H9 (cell line): ENCODE measurements around the gene GLB1L2. TPM values are rescaled to one million over a fixed set of nuclear protein-coding genes. Genes with fewer than 3 reads are reported as not detected.
A peak's percentile ranks its signal among the peaks of the same experiment; 100 is the strongest.

Experiments used
- DNase-seq: peaks from one replicate; pipeline ENCODE4 v3.0.0-alpha.2; 2017
- H2AFZ ChIP-seq: one replicate; pipeline ENCODE4 v1.6.1; 2013; ENCODE audit warnings: mild to moderate bottlenecking, low read length, control low read depth, moderate library complexity
- H2AK5ac ChIP-seq: 2 replicates; pipeline ENCODE4 v1.6.1; 2013; ENCODE audit warnings: low read length, control low read depth, mixed read lengths; ENCODE audit not compliant: insufficient read length
- H2BK120ac ChIP-seq: one replicate; pipeline ENCODE4 v1.6.1; 2013; ENCODE audit warnings: low read depth, mild to moderate bottlenecking, low read length, control low read depth, inconsistent platforms; ENCODE audit not compliant: poor library complexity, severe bottlenecking
- H2BK12ac ChIP-seq: 2 replicates; pipeline ENCODE4 v1.6.1; 2013; ENCODE audit warnings: low read length, control low read depth, mixed read lengths, low read depth; ENCODE audit not compliant: insufficient read length
- H2BK15ac ChIP-seq: 2 replicates; pipeline ENCODE4 v1.6.1; 2013; ENCODE audit warnings: low read depth, low read length, control low read depth
- H2BK20ac ChIP-seq: one replicate; pipeline ENCODE4 v1.6.1; 2013; ENCODE audit warnings: low read depth, mild to moderate bottlenecking, low read length, control low read depth, inconsistent platforms; ENCODE audit not compliant: poor library complexity, severe bottlenecking
- H2BK5ac ChIP-seq: 2 replicates; pipeline ENCODE4 v1.6.1; 2013; ENCODE audit warnings: low read length, control low read depth, mixed read lengths; ENCODE audit not compliant: insufficient read length
- H3K14ac ChIP-seq: 2 replicates; pipeline ENCODE4 v1.6.1; 2013; ENCODE audit warnings: low read length, control low read depth; ENCODE audit not compliant: insufficient read depth
- H3K18ac ChIP-seq: 2 replicates; pipeline ENCODE4 v1.6.1; 2013; ENCODE audit warnings: low read depth, mild to moderate bottlenecking, mixed read lengths, low read length, control low read depth; ENCODE audit not compliant: insufficient read length
- H3K23ac ChIP-seq: 2 replicates; pipeline ENCODE4 v1.6.1; 2013; ENCODE audit warnings: low read length, control low read depth, mixed read lengths, low read depth; ENCODE audit not compliant: insufficient read length
- H3K23me2 ChIP-seq: 2 replicates; pipeline ENCODE4 v1.6.1; 2013; ENCODE audit warnings: low read depth, mild to moderate bottlenecking, mixed read lengths, low read length, control low read depth; ENCODE audit not compliant: insufficient read length, poor library complexity, severe bottlenecking
- H3K27ac ChIP-seq: 2 replicates; pipeline ENCODE4 v1.5.1; 2013; ENCODE audit warnings: low read length, control low read depth, mixed read lengths, low read depth; ENCODE audit not compliant: insufficient read length
- H3K27me3 ChIP-seq: 2 replicates; pipeline ENCODE4 v1.6.1; 2013; ENCODE audit warnings: low read length, control low read depth, inconsistent platforms; ENCODE audit not compliant: insufficient read depth
- H3K4ac ChIP-seq: 2 replicates; pipeline ENCODE4 v1.6.1; 2013; ENCODE audit warnings: low read depth, mild to moderate bottlenecking, control low read depth, inconsistent platforms, low read length, moderate library complexity
- H3K4me1 ChIP-seq: 2 replicates; pipeline ENCODE4 v1.6.1; 2013; ENCODE audit warnings: low read length, control low read depth, inconsistent platforms; ENCODE audit not compliant: insufficient read depth
- H3K4me2 ChIP-seq: 2 replicates; pipeline ENCODE4 v1.6.1; 2013; ENCODE audit warnings: low read length, control low read depth, mixed read lengths; ENCODE audit not compliant: insufficient read length, insufficient read depth
- H3K56ac ChIP-seq: 2 replicates; pipeline ENCODE4 v1.6.1; 2013; ENCODE audit warnings: low read depth, mild to moderate bottlenecking, mixed read lengths, low read length, control low read depth; ENCODE audit not compliant: insufficient read length
- H3K79me1 ChIP-seq: 2 replicates; pipeline ENCODE4 v1.6.1; 2013; ENCODE audit warnings: low read depth, mild to moderate bottlenecking, moderate library complexity, low read length, control low read depth, inconsistent platforms; ENCODE audit not compliant: insufficient read depth, poor library complexity, severe bottlenecking
- H3K79me2 ChIP-seq: 2 replicates; pipeline ENCODE4 v1.6.1; 2013; ENCODE audit warnings: low read length, control low read depth, inconsistent platforms; ENCODE audit not compliant: insufficient read depth
- H3K9ac ChIP-seq: 2 replicates; pipeline ENCODE4 v1.6.1; 2013; ENCODE audit warnings: low read length, control low read depth, mixed read lengths; ENCODE audit not compliant: insufficient read length; ENCODE audit errors: extremely low read depth
- H3K9me3 ChIP-seq: one replicate; pipeline ENCODE4 v1.6.1; 2013; ENCODE audit warnings: low read depth, low read length, inconsistent platforms; ENCODE audit not compliant: control insufficient read depth
- H3T11ph ChIP-seq: one replicate; pipeline ENCODE4 v1.6.1; 2013; ENCODE audit warnings: mild to moderate bottlenecking, low read length, control low read depth, inconsistent platforms
- H4K20me1 ChIP-seq: one replicate; pipeline ENCODE4 v1.6.1; 2013; ENCODE audit not compliant: control insufficient read depth, insufficient read length, insufficient read depth
- H4K5ac ChIP-seq: 2 replicates; pipeline ENCODE4 v1.6.1; 2013; ENCODE audit warnings: low read depth, mild to moderate bottlenecking, mixed read lengths, low read length, control low read depth; ENCODE audit not compliant: insufficient read length
- H4K8ac ChIP-seq: replicated peaks from 2 replicates; pipeline ENCODE4 v1.6.1; 2013; ENCODE audit warnings: low read length, control low read depth, mixed read lengths, low read depth; ENCODE audit not compliant: insufficient read length
- H4K91ac ChIP-seq: 2 replicates; pipeline ENCODE4 v1.6.1; 2013; ENCODE audit warnings: low read depth, mild to moderate bottlenecking, moderate library complexity, mixed read lengths, low read length, control low read depth; ENCODE audit not compliant: insufficient read length
- H3K27ac Mint-ChIP-seq, 3 experiments: 2 replicates in 2 of 3; 3 replicates in 1 of 3; pipeline ENCODE4 v1.8.0; 2020 to 2021; ENCODE audit warnings: mixed read lengths in 3 of 3, mild to moderate bottlenecking in 1 of 3, moderate library complexity in 1 of 3
- H3K27me3 Mint-ChIP-seq: 2 replicates; pipeline ENCODE4 v1.8.0; 2021; ENCODE audit warnings: low read depth, mild to moderate bottlenecking, moderate library complexity, mixed read lengths
- H3K36me3 Mint-ChIP-seq, 3 experiments: 2 replicates in 2 of 3; 3 replicates in 1 of 3; pipeline ENCODE4 v1.8.0; 2020 to 2021; ENCODE audit warnings: low read depth in 3 of 3, mixed read lengths in 3 of 3; ENCODE audit not compliant: insufficient read depth in 1 of 3
- H3K4me1 Mint-ChIP-seq, 2 experiments: 2 replicates each; pipeline ENCODE4 v1.8.0; 2020; ENCODE audit warnings: mixed read lengths in 2 of 2
- H3K4me3 Mint-ChIP-seq, 2 experiments: 2 replicates in 1 of 2; 3 replicates in 1 of 2; pipeline ENCODE4 v1.8.0; 2020 to 2021; ENCODE audit warnings: mild to moderate bottlenecking in 2 of 2, mixed read lengths in 2 of 2, moderate library complexity in 1 of 2
- H3K9me3 Mint-ChIP-seq, 2 experiments: 2 replicates in 1 of 2; 3 replicates in 1 of 2; pipeline ENCODE4 v1.8.0; 2020; ENCODE audit warnings: mild to moderate bottlenecking in 2 of 2, mixed read lengths in 2 of 2, moderate library complexity in 1 of 2
- CTCF ChIP-seq: fragments of 200-600 bp; sonication (generic); conservative IDR thresholded peaks from 3 replicates; pipeline ENCODE4 v1.8.0; 2021; ENCODE audit warnings: antibody characterized with exemption, mild to moderate bottlenecking
- WGBS: extraction: QIAGEN DNeasy Blood & Tissue Kit; methylation state at CpG from one replicate; pipeline ENCODE4 v1.1.7; 2013; ENCODE audit warnings: missing lambda C conversion rate, low lambda C conversion rate, mixed read lengths; ENCODE audit not compliant: insufficient read length; ENCODE audit errors: extremely low coverage; 5-methylcytosine and 5-hydroxymethylcytosine counted together
- total RNA-seq: library from RNA; stranded (reverse); gene quantifications from 2 replicates; pipeline ENCODE4 v1.2.1, GENCODE V29; 2021

GLB1L2 gene
- total RNA-seq, 1 experiment from 2014 or later: 2.4 TPM

- Histone ChIP-seq H3T11ph (no peak overlapping the region), H3K56ac (no peak overlapping the region), H3K4me1 (peaks cover 4% of the 10 kb centered on the region; the same call in 1 of the 2 replicates), H3K9me3 (no peaks in the 10 kb centered on the region), H3K23ac (no peak overlapping the region), H3K9ac (no peak overlapping the region), H3K14ac (no peak overlapping the region; the same call in 1 of the 2 replicates), H2BK120ac (no peak overlapping the region), H2BK20ac (no peak overlapping the region), H4K91ac (no peak overlapping the region), H3K23me2 (no peaks in the 10 kb centered on the region), H3K18ac (no peak overlapping the region), H2BK12ac (no peak overlapping the region), H3K4me2 (no peak overlapping the region), H4K5ac (no peak overlapping the region), H3K4ac (no peak overlapping the region), H3K27me3 (no peaks in the 10 kb centered on the region), H2AK5ac (no peak overlapping the region), H2AFZ (no peak overlapping the region), H2BK5ac (no peak overlapping the region), H3K79me2 (no peaks in the 10 kb centered on the region), H4K8ac (no peak overlapping the region), H2BK15ac (no peak overlapping the region), H3K27ac (no peak overlapping the region), H4K20me1 (no peaks in the 10 kb centered on the region), H3K79me1 (no peaks in the 10 kb centered on the region)
- H3K27ac Mint-ChIP-seq: peak overlapping the region in 1 of 3 experiments; percentile 53; a peak in 1 of 7 replicates
- peaks cover 20% of the 10 kb centered on the region for H3K27me3 Mint-ChIP-seq
- no peaks in the 10 kb centered on the region for H3K9me3 Mint-ChIP-seq
- H3K4me3 Mint-ChIP-seq: no peak overlapping the region
- no peak for DNase-seq
- peaks cover 20 to 23% of the 10 kb centered on the region in 2 experiments for H3K4me1 Mint-ChIP-seq
- peaks cover 5 to 13% (median 7%) of the 10 kb centered on the region in 3 experiments; a peak in 4 of 7 replicates for H3K36me3 Mint-ChIP-seq
- no CpG with 5 or more reads among the region's 8 CpGs for WGBS
- TF ChIP-seq CTCF: no peak
Measured at GRCh38 chr11:134372961-134373360, 41.2 kb downstream of the GLB1L2 start.
